BE2C (cell line): ENCODE measurements around the gene MSANTD4.
A peak's percentile ranks its signal among the peaks of the same experiment; 100 is the strongest.
"Not testable (repeated sequence)": the region's sequence is repeated elsewhere in the genome, so short reads cannot be mapped to it uniquely, and the experiment has no call there.

Experiments
- DNase-seq: peaks from one replicate; pipeline ENCODE4 v3.0.0-alpha.2; 2020
- H3K27me3 ChIP-seq: fragments of 250-450 bp; sonication (Bioruptor Pico); 2 replicates; pipeline ENCODE4 v1.5.1; 2020; ENCODE audit warnings: mild to moderate bottlenecking
- H3K36me3 ChIP-seq: fragments of 250-450 bp; sonication (Bioruptor Pico); 2 replicates; pipeline ENCODE4 v1.5.1; 2020; ENCODE audit warnings: mild to moderate bottlenecking
- H3K4me1 ChIP-seq: fragments of 250-450 bp; sonication (Bioruptor Pico); 2 replicates; pipeline ENCODE4 v1.5.1; 2020
- H3K4me3 ChIP-seq: 2 replicates; pipeline ENCODE4 v1.5.1; 2011; ENCODE audit warnings: low read depth, low read length
- H3K9me3 ChIP-seq: fragments of 250-450 bp; sonication (Bioruptor Pico); 2 replicates; pipeline ENCODE4 v1.5.1; 2020
- CTCF ChIP-seq: IDR thresholded peaks from 2 replicates; pipeline ENCODE4 v1.5.1; 2012; ENCODE audit warnings: mild to moderate bottlenecking, low read depth, low read length

The MSANTD4 gene

GRCh38 chr11:106017093-106017492, 4.9 kb downstream of the MSANTD4 start:
- H3K4me3 ChIP-seq = no peak overlapping the region
- H3K4me1 ChIP-seq = peaks cover 6% of the 10 kb centered on the region
- H3K27me3 ChIP-seq = no peaks in the 10 kb centered on the region
- DNase-seq = no peak
- TF ChIP-seq CTCF = no peak
- H3K9me3 ChIP-seq = no peaks in the 10 kb centered on the region
- no peaks in the 10 kb centered on the region for H3K36me3 ChIP-seq

GRCh38 chr11:106015066-106015465, 7.0 kb downstream of the MSANTD4 start:
- DNase-seq = no peak
- Histone ChIP-seq H3K9me3 (no peaks in the 10 kb centered on the region), H3K4me1 (peaks cover 6% of the 10 kb centered on the region), H3K4me3 (no peak overlapping the region), H3K27me3 (no peaks in the 10 kb centered on the region), H3K36me3 (peaks cover 15% of the 10 kb centered on the region)
- no peak for TF ChIP-seq CTCF

GRCh38 chr11:106014620-106015019, 7.4 kb downstream of the MSANTD4 start:
- no peak for TF ChIP-seq CTCF
- Histone ChIP-seq H3K27me3 (no peaks in the 10 kb centered on the region), H3K4me3 (no peak overlapping the region), H3K4me1 (peaks cover 6% of the 10 kb centered on the region), H3K36me3 (peaks cover 19% of the 10 kb centered on the region), H3K9me3 (no peaks in the 10 kb centered on the region)
- DNase-seq = no peak

- Histone ChIP-seq H3K36me3 (peaks cover 25% of the 10 kb centered on the region), H3K9me3 (no peaks in the 10 kb centered on the region), H3K4me1 (peaks cover 6% of the 10 kb centered on the region), H3K4me3 (no peak overlapping the region), H3K27me3 (no peaks in the 10 kb centered on the region)
- no peak for DNase-seq
- TF ChIP-seq CTCF = no peak
These were observed 8.0 kb downstream of the MSANTD4 start for GRCh38 chr11:106014035-106014434.

GRCh38 chr11:106012744-106013143, 9.3 kb downstream of the MSANTD4 start:
- DNase-seq = peak; percentile 27
- H3K27me3 ChIP-seq = no peaks in the 10 kb centered on the region
- no peak for TF ChIP-seq CTCF

GRCh38 chr11:106011481-106011880, 10.6 kb downstream of the MSANTD4 start:
- no peaks in the 10 kb centered on the region for H3K27me3 ChIP-seq
- H3K36me3 ChIP-seq = peaks cover 49% of the 10 kb centered on the region
- H3K4me1 ChIP-seq = peaks cover 6% of the 10 kb centered on the region; the same call in 1 of the 2 replicates
- no peak for TF ChIP-seq CTCF
- H3K4me3 ChIP-seq = no peak overlapping the region
- no peak for DNase-seq
- H3K9me3 ChIP-seq = no peaks in the 10 kb centered on the region

More at GRCh38 chr11:106012744-106013143, 9.3 kb downstream of the MSANTD4 start:
- Histone ChIP-seq H3K9me3 (no peaks in the 10 kb centered on the region), H3K4me3 (no peak overlapping the region), H3K4me1 (peaks cover 6% of the 10 kb centered on the region; the same call in 1 of the 2 replicates), H3K36me3 (peaks cover 36% of the 10 kb centered on the region)

- H3K27me3 ChIP-seq, H3K4me3 ChIP-seq, DNase-seq, H3K9me3 ChIP-seq, H3K4me1 ChIP-seq: not testable (repeated sequence)
- H3K36me3 ChIP-seq = peaks cover 43% of the 10 kb centered on the region
These were observed 18.9 kb downstream of the MSANTD4 start for GRCh38 chr11:106003094-106003493.
